ENCODE results near the gene TOPBP1. TPM values are rescaled to one million over a fixed set of nuclear protein-coding genes. Genes with fewer than 3 reads are reported as not detected.

Gene TOPBP1
- total RNA-seq, 1 donor = 33.7 TPM

- DNase-seq (ENCODE audit: insufficient read length, low spot score, missing footprints) = no peak
Observed at GRCh38 chr3:133572158-133573053, 89.3 kb downstream of the TOPBP1 start.

GRCh38 chr3:133570937-133571320, 90.8 kb downstream of the TOPBP1 start:
- Histone ChIP-seq H2AFZ (ENCODE audit: low read length) (peak overlapping the region; percentile 42), H3K4me1 (ENCODE audit: insufficient read depth, low read length) (peaks cover 54% of the 10 kb centered on the region), H3K27me3 (ENCODE audit: insufficient read depth, low read length) (no peaks in the 10 kb centered on the region), H4K20me1 (ENCODE audit: insufficient read depth, low read length) (peaks cover 15% of the 10 kb centered on the region), H3K9me3 (ENCODE audit: low read depth, low read length) (no peaks in the 10 kb centered on the region), H3K79me2 (ENCODE audit: insufficient read depth, low read length) (peaks cover 17% of the 10 kb centered on the region), H3K4me2 (ENCODE audit: insufficient read depth, low read length) (no peak overlapping the region), H3K36me3 (ENCODE audit: insufficient read depth, low read length) (peaks cover 11% of the 10 kb centered on the region), H3K4me3 (ENCODE audit: insufficient read depth, low read length) (no peak overlapping the region), H3K27ac (ENCODE audit: low read depth, low read length) (peak overlapping the region; percentile 64)
- TF ChIP-seq, protein P1, sequence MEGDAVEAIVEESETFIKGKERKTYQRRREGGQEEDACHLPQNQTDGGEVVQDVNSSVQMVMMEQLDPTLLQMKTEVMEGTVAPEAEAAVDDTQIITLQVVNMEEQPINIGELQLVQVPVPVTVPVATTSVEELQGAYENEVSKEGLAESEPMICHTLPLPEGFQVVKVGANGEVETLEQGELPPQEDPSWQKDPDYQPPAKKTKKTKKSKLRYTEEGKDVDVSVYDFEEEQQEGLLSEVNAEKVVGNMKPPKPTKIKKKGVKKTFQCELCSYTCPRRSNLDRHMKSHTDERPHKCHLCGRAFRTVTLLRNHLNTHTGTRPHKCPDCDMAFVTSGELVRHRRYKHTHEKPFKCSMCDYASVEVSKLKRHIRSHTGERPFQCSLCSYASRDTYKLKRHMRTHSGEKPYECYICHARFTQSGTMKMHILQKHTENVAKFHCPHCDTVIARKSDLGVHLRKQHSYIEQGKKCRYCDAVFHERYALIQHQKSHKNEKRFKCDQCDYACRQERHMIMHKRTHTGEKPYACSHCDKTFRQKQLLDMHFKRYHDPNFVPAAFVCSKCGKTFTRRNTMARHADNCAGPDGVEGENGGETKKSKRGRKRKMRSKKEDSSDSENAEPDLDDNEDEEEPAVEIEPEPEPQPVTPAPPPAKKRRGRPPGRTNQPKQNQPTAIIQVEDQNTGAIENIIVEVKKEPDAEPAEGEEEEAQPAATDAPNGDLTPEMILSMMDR (IDR thresholded peaks at IDR 0.05; ENCODE audit: extremely low read depth, low read depth, low read length) = no peak
- DNase-seq (ENCODE audit: insufficient read length, low spot score, missing footprints) = no peak

More at GRCh38 chr3:133572158-133573053, 89.3 kb downstream of the TOPBP1 start:
- Histone ChIP-seq H2AFZ (ENCODE audit: low read length) (peak overlapping the region; percentile 88), H4K20me1 (ENCODE audit: insufficient read depth, low read length) (peaks cover 25% of the 10 kb centered on the region), H3K27ac (ENCODE audit: low read depth, low read length) (peak overlapping the region; percentile 77), H3K36me3 (ENCODE audit: insufficient read depth, low read length) (peaks cover 23% of the 10 kb centered on the region), H3K4me3 (ENCODE audit: insufficient read depth, low read length) (peak overlapping the region; percentile 47), H3K9me3 (ENCODE audit: low read depth, low read length) (no peaks in the 10 kb centered on the region), H3K27me3 (ENCODE audit: insufficient read depth, low read length) (no peaks in the 10 kb centered on the region), H3K4me1 (ENCODE audit: insufficient read depth, low read length) (peaks cover 59% of the 10 kb centered on the region), H3K79me2 (ENCODE audit: insufficient read depth, low read length) (peaks cover 31% of the 10 kb centered on the region), H3K4me2 (ENCODE audit: insufficient read depth, low read length) (peak overlapping the region; percentile 73)
- TF ChIP-seq, protein P1 (IDR thresholded peaks at IDR 0.05; ENCODE audit: extremely low read depth, low read depth, low read length) = no peak

DNA sequence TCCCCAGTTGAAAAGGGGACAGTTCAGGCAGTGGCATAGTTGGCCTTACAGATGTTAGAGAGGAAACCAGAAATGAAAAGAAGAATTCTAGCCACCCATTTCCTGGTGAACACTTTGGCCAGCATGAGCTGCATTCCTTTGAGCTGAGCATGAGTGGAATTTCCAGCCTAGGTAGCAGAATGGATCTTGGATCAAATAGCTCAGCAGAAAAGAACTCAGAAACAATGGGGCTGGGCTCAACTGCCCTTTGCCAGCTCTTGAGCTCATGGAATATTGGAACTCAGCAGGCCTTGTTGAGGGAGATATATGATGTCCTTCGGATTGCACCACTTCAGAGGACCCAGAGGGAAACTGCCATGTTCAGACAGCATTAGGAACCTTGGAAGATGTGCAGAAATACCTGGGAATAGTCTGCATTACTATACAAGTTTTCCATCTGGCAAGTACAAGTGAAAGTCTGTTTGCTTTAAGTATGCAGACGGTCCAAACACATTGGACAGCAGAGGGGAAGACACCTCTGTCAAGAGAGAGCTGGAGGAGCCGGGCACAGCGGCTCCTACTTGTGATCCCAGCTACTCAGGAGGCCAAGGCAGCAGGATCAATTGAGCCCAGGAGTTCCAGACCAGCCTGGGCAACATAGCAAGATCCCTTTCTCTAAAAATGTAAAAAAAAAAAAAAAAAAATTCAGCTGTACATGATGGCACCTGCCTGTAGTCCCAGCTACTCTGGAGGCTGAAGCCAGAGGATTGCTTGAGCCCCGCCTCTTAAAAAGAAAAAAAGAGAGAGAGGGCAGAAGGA, 91.4 kb downstream of the TOPBP1 start:
- Histone ChIP-seq H3K4me2 (ENCODE audit: insufficient read depth, low read length) (peak overlapping the region; percentile 29), H2AFZ (ENCODE audit: low read length) (no peak overlapping the region), H3K4me3 (ENCODE audit: insufficient read depth, low read length) (no peak overlapping the region), H3K9me3 (ENCODE audit: low read depth, low read length) (no peaks in the 10 kb centered on the region), H3K79me2 (ENCODE audit: insufficient read depth, low read length) (peaks cover 11% of the 10 kb centered on the region), H3K4me1 (ENCODE audit: insufficient read depth, low read length) (peaks cover 48% of the 10 kb centered on the region), H3K27ac (ENCODE audit: low read depth, low read length) (peak overlapping the region; percentile 64), H4K20me1 (ENCODE audit: insufficient read depth, low read length) (peaks cover 10% of the 10 kb centered on the region), H3K27me3 (ENCODE audit: insufficient read depth, low read length) (no peaks in the 10 kb centered on the region), H3K36me3 (ENCODE audit: insufficient read depth, low read length) (peaks cover 6% of the 10 kb centered on the region)
- no peak for DNase-seq (ENCODE audit: insufficient read length, low spot score, missing footprints)
- TF ChIP-seq, protein P1 (IDR thresholded peaks at IDR 0.05; ENCODE audit: extremely low read depth, low read depth, low read length) = no peak

Data from osteoblast (primary cell).